Panc1 (cell line): Measurements from ENCODE around the gene THBS4. TPM values are rescaled to one million over a fixed set of nuclear protein-coding genes. Genes with fewer than 3 reads are reported as not detected.

ENCODE experiments used
- ATAC-seq: fragments of 200-7000 bp; cut with Tn5 transposase; 2 replicates; pipeline ENCODE4 v1.9.1; 2020; ENCODE audit warnings: mild to moderate bottlenecking, moderate library complexity
- BruUV-seq: library from RNA; stranded (reverse); fragments of 400-500 nt; replicated peaks from 2 replicates; lab custom pipeline; 2021; lab: Mats Ljungman, UMichigan
- CTCF ChIA-PET: fragments of 300-600 bp; sonication (Branson Sonifier 250); formaldehyde crosslinking; loops from one replicate; lab custom pipeline; 2022; ENCODE audit warnings: antibody characterized with exemption; lab: Charles Lee
- POLR2A ChIA-PET: fragments of 300-600 bp; sonication (Branson Sonifier 250); formaldehyde crosslinking; loops from one replicate; lab custom pipeline; 2022; ENCODE audit warnings: antibody characterized with exemption; lab: Charles Lee
- DNase-seq: peaks from one replicate; pipeline ENCODE4 v3.0.0-alpha.2; 2010; ENCODE audit warnings: low read depth, low spot score
- H3K27ac ChIP-seq: 2 replicates; pipeline ENCODE4 v1.5.1; 2011; ENCODE audit warnings: mild to moderate bottlenecking, low read length, inconsistent platforms
- H3K27me3 ChIP-seq: fragments of 200-500 bp; sonication (Bioruptor generic); 2 replicates; pipeline ENCODE4 v1.6.0; 2014; ENCODE audit warnings: low read length, inconsistent platforms; ENCODE audit not compliant: control insufficient read depth, insufficient read depth
- H3K36me3 ChIP-seq: fragments of 200-500 bp; sonication (Bioruptor generic); 2 replicates; pipeline ENCODE4 v1.5.1; 2014; ENCODE audit warnings: inconsistent platforms, mild to moderate bottlenecking, low read length, moderate library complexity; ENCODE audit not compliant: control insufficient read depth, insufficient read depth
- H3K4me1 ChIP-seq: 2 replicates; pipeline ENCODE4 v1.5.1; 2011; ENCODE audit warnings: inconsistent platforms, mild to moderate bottlenecking, low read length, moderate library complexity; ENCODE audit not compliant: control insufficient read depth, insufficient read depth
- H3K4me3 ChIP-seq, 2 experiments: 2 replicates each; pipeline ENCODE4 v1.5.1; 2011 to 2012; ENCODE audit warnings: low read depth in 2 of 2, low read length in 2 of 2, mild to moderate bottlenecking in 2 of 2, inconsistent platforms in 1 of 2, moderate library complexity in 1 of 2
- H3K9me3 ChIP-seq: fragments of 200-500 bp; sonication (Bioruptor generic); 2 replicates; pipeline ENCODE4 v1.5.1; 2014; ENCODE audit warnings: low read depth, mild to moderate bottlenecking, inconsistent platforms, low read length, moderate library complexity; ENCODE audit not compliant: control insufficient read depth, insufficient read depth
- CTCF ChIP-seq: fragments of 450-650 bp; IDR thresholded peaks from 2 replicates; pipeline ENCODE4 v1.5.1; 2017; ENCODE audit warnings: mild to moderate bottlenecking
- POLR2AphosphoS5 ChIP-seq: IDR thresholded peaks from 2 replicates; pipeline ENCODE4 v1.6.1; 2012; ENCODE audit warnings: mild to moderate bottlenecking, low read depth, low read length, moderate library complexity
- REST ChIP-seq, 2 experiments: IDR thresholded peaks; 2 replicates each; pipeline ENCODE4 v1.6.1; 2011 to 2012; ENCODE audit warnings: low read depth in 2 of 2, control low read depth in 1 of 2, low read length in 1 of 2, mild to moderate bottlenecking in 1 of 2, moderate library complexity in 1 of 2; ENCODE audit not compliant: insufficient read depth in 1 of 2
- SIN3A ChIP-seq: IDR thresholded peaks from 2 replicates; pipeline ENCODE4 v1.6.1; 2012; ENCODE audit warnings: low read depth, mild to moderate bottlenecking, low read length, moderate library complexity, borderline replicate concordance; ENCODE audit not compliant: insufficient read depth
- TCF7L2 ChIP-seq: IDR thresholded peaks from 2 replicates; pipeline ENCODE4 v1.6.1; 2011; ENCODE audit warnings: mild to moderate bottlenecking, low read depth, low read length, inconsistent platforms
- in situ Hi-C: cut with HindIII; loops from 2 replicates; pipeline ENCODE4 v1.10.0; 2016; ENCODE audit warnings: low sequenced_read_pairs, low pct_unique_long_range_greater_than_20kb
- intact Hi-C: fragments of 100-400 bp; cut with micrococcal nuclease; formaldehyde crosslinking; loops from one replicate; pipeline ENCODE4 v1.10.0; 2022; ENCODE audit not compliant: unreplicated experiment
- total RNA-seq: library from RNA; stranded (reverse); gene quantifications from one replicate; pipeline ENCODE4 v1.2.1, GENCODE V29; 2021; ENCODE audit not compliant: unreplicated experiment

Gene THBS4
- total RNA-seq, 1 experiment from 2014 or later = 0.31 TPM

DNA sequence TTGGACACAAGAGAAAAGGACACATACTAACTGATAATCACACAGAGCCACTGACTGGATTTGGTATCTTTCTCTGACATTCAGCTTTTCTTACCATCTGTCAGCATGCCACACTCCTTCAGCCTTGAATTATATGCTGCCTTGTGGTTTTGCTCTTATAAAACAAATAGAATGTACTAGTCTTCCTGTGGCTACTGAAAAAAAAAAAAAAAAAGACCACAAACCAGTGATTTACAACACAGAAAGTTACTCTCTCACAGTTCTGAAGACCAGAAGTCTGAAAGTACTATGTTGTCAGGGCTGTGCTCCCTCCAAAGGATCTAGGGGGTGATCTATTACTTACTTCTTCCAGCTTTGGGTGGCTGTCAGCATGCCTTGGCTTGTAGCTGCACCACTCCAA lies 82.3 kb downstream of the THBS4 start:
- ChIA-PET POLR2A (no interaction called here), CTCF (interaction anchor here (0.7 kb wide), 1 partner anchor 34 kb away, joined by 5 read pairs; no protein-coding TSS in a partner anchor)
- Histone ChIP-seq H3K27ac (no peak overlapping the region), H3K4me3 (no peak overlapping the region), H3K4me1 (no peaks in the 10 kb centered on the region), H3K9me3 (no peaks in the 10 kb centered on the region), H3K36me3 (no peaks in the 10 kb centered on the region), H3K27me3 (no peaks in the 10 kb centered on the region)
- intact Hi-C loops (no loop called here), in situ Hi-C loops (no loop called here)
- no TSS peak for BruUV-seq
- no peak for ATAC-seq
- TF ChIP-seq SIN3A (no peak), CTCF (no peak), POLR2AphosphoS5 (no peak), TCF7L2 (no peak), REST (IDR thresholded peaks at IDR 0.05; ENCODE audit: insufficient read depth in 1 of 2, low read depth in 2 of 2, low read length in 1 of 2) (no peak)
- DNase-seq = no peak

DNA sequence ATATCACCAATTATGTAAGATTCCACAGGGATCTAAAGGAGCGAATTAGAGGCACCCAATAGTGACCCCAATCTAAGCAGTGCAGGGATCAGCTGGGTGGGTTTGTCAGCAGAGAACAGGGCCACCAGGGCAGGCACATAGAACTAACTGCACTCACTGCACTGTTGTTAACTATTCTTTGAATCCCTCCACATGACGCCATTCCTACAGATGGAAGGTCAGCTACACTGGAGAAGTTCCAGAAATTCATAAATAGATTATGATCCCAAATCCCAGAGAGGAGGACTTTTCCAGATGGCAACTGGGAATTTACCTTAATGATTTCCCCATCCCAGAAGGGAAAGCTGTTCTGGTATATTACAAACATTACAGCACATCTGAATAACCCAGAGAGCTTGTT lies 84.2 kb downstream of the THBS4 start:
- intact Hi-C loops (no loop called here), in situ Hi-C loops (no loop called here)
- DNase-seq (no peak), ATAC-seq (no peak)
- Histone ChIP-seq H3K27ac (no peak overlapping the region), H3K27me3 (no peaks in the 10 kb centered on the region), H3K9me3 (no peaks in the 10 kb centered on the region), H3K4me1 (no peaks in the 10 kb centered on the region), H3K36me3 (no peaks in the 10 kb centered on the region), H3K4me3 (no peak overlapping the region)
- BruUV-seq = no TSS peak
- ChIA-PET CTCF (interaction anchor here (0.6 kb wide), 1 partner anchor 986 kb away, joined by 3 read pairs; no protein-coding TSS in a partner anchor), POLR2A (no interaction called here)
- TF ChIP-seq CTCF = no peak
- no peak for TF ChIP-seq POLR2AphosphoS5
- TF ChIP-seq SIN3A = no peak
- no peak for TF ChIP-seq REST (IDR thresholded peaks at IDR 0.05; ENCODE audit: insufficient read depth in 1 of 2, low read depth in 2 of 2, low read length in 1 of 2)
- no peak for TF ChIP-seq TCF7L2
